Ishikawa (cell line): ENCODE measurements around the gene ERBB4.

ENCODE experiments used
- EP300 ChIP-seq: IDR thresholded peaks from 2 replicates; pipeline ENCODE4 v1.6.1; 2012; ENCODE audit warnings: borderline replicate concordance
- NFIC ChIP-seq: IDR thresholded peaks from 2 replicates; pipeline ENCODE4 v1.6.1; 2012
- RAD21 ChIP-seq: IDR thresholded peaks from 2 replicates; pipeline ENCODE4 v1.6.1; 2012; ENCODE audit warnings: low read depth
- TAF1 ChIP-seq: IDR thresholded peaks from 2 replicates; pipeline ENCODE4 v1.6.1; 2012; ENCODE audit warnings: low read depth, mild to moderate bottlenecking
- TCF12 ChIP-seq: IDR thresholded peaks from 2 replicates; pipeline ENCODE4 v1.6.1; 2012; ENCODE audit warnings: low read depth
- ZBTB7A ChIP-seq: IDR thresholded peaks from 2 replicates; pipeline ENCODE4 v1.6.1; 2012; ENCODE audit warnings: low read depth
- TF ChIP-seq, protein P1 (sequence below): IDR thresholded peaks from 2 replicates; pipeline ENCODE4 v1.6.1; 2012; ENCODE audit warnings: low read depth, mild to moderate bottlenecking
- TF ChIP-seq, protein P2 (sequence below): IDR thresholded peaks from 2 replicates; pipeline ENCODE4 v1.6.1; 2012

DNA sequence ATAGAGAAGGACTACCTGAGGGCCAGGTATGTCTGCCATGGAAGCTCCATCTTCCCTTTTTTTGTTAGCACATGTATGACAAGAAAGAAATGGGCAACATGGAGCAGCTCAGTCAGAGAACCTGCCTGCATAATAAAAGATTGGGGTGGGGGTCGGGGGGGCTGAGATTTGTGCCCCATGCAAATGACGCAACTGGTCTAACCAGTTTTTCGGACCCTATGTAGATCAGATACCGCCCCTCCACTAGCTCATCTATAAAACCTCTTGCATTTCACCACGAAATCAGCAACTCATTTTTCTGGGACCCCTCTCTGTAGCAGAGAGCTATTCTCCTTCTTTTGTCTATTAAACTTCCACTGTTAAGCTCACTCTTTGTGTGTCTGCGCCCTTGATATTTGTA lies 657.2 kb downstream of the ERBB4 start:
- TF ChIP-seq EP300 (no peak), ZBTB7A (no peak), TAF1 (no peak), RAD21 (no peak), TCF12 (no peak), NFIC (no peak)
- TF ChIP-seq, protein P1, sequence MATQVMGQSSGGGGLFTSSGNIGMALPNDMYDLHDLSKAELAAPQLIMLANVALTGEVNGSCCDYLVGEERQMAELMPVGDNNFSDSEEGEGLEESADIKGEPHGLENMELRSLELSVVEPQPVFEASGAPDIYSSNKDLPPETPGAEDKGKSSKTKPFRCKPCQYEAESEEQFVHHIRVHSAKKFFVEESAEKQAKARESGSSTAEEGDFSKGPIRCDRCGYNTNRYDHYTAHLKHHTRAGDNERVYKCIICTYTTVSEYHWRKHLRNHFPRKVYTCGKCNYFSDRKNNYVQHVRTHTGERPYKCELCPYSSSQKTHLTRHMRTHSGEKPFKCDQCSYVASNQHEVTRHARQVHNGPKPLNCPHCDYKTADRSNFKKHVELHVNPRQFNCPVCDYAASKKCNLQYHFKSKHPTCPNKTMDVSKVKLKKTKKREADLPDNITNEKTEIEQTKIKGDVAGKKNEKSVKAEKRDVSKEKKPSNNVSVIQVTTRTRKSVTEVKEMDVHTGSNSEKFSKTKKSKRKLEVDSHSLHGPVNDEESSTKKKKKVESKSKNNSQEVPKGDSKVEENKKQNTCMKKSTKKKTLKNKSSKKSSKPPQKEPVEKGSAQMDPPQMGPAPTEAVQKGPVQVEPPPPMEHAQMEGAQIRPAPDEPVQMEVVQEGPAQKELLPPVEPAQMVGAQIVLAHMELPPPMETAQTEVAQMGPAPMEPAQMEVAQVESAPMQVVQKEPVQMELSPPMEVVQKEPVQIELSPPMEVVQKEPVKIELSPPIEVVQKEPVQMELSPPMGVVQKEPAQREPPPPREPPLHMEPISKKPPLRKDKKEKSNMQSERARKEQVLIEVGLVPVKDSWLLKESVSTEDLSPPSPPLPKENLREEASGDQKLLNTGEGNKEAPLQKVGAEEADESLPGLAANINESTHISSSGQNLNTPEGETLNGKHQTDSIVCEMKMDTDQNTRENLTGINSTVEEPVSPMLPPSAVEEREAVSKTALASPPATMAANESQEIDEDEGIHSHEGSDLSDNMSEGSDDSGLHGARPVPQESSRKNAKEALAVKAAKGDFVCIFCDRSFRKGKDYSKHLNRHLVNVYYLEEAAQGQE = no peak
- TF ChIP-seq, protein P2, sequence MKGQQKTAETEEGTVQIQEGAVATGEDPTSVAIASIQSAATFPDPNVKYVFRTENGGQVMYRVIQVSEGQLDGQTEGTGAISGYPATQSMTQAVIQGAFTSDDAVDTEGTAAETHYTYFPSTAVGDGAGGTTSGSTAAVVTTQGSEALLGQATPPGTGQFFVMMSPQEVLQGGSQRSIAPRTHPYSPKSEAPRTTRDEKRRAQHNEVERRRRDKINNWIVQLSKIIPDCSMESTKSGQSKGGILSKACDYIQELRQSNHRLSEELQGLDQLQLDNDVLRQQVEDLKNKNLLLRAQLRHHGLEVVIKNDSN = no peak
